A673 (cell line): ENCODE data around the gene RAPGEF2. TPM values are rescaled to one million over a fixed set of nuclear protein-coding genes. Genes with fewer than 3 reads are reported as not detected.

ENCODE experiments used
- BruUV-seq: library from RNA; stranded (reverse); fragments of 400-500 nt; replicated peaks from 2 replicates; lab custom pipeline; 2021; lab: Mats Ljungman, UMichigan
- CTCF ChIA-PET: fragments of 300-600 bp; sonication (Branson Sonifier 250); formaldehyde crosslinking; loops from one replicate; lab custom pipeline; 2022; ENCODE audit warnings: antibody characterized with exemption; lab: Charles Lee
- POLR2A ChIA-PET: fragments of 300-600 bp; sonication (Branson Sonifier 250); formaldehyde crosslinking; loops from one replicate; lab custom pipeline; 2022; ENCODE audit warnings: antibody characterized with exemption; ENCODE audit not compliant: low non-redundant PET; lab: Charles Lee
- DNase-seq: peaks from one replicate; pipeline ENCODE4 v3.0.0-alpha.2; 2015; ENCODE audit warnings: low spot score
- H3K27ac ChIP-seq: fragments of 200-600 bp; sonication (generic); 2 replicates; pipeline ENCODE4 v1.5.1; 2016; ENCODE audit warnings: mixed run types, low read depth, mild to moderate bottlenecking, mixed read lengths, antibody characterized with exemption, low read length; ENCODE audit not compliant: poor library complexity, severe bottlenecking
- H3K27me3 ChIP-seq: fragments of 200-600 bp; sonication (generic); replicated peaks from 2 replicates; pipeline ENCODE4 v1.6.1; 2017; ENCODE audit warnings: mixed run types, low read depth, mild to moderate bottlenecking, mixed read lengths, antibody characterized with exemption, low read length; ENCODE audit not compliant: insufficient read depth, poor library complexity
- H3K36me3 ChIP-seq: fragments of 200-600 bp; sonication (generic); 2 replicates; pipeline ENCODE4 v1.6.1; 2016; ENCODE audit warnings: mixed run types, mild to moderate bottlenecking, mixed read lengths, antibody characterized with exemption, low read length; ENCODE audit not compliant: insufficient read depth, poor library complexity, severe bottlenecking
- H3K4me1 ChIP-seq: fragments of 200-600 bp; sonication (generic); 2 replicates; pipeline ENCODE4 v1.6.1; 2017; ENCODE audit warnings: mixed run types, mild to moderate bottlenecking, mixed read lengths, antibody characterized with exemption, low read length; ENCODE audit not compliant: insufficient read depth, poor library complexity, severe bottlenecking
- H3K4me3 ChIP-seq: fragments of 200-600 bp; sonication (generic); 2 replicates; pipeline ENCODE4 v1.5.1; 2016; ENCODE audit warnings: low read depth, mixed run types, mild to moderate bottlenecking, mixed read lengths, low read length; ENCODE audit not compliant: poor library complexity, severe bottlenecking
- H3K9me3 ChIP-seq: fragments of 200-600 bp; sonication (generic); 2 replicates; pipeline ENCODE4 v1.6.1; 2016; ENCODE audit warnings: mixed run types, low read depth, mild to moderate bottlenecking, mixed read lengths, antibody characterized with exemption, low read length; ENCODE audit not compliant: poor library complexity, severe bottlenecking
- EZH2 ChIP-seq: fragments of 200-600 bp; sonication (generic); IDR thresholded peaks from 2 replicates; pipeline ENCODE4 v1.6.1; 2017; ENCODE audit warnings: borderline replicate concordance, low read depth, mild to moderate bottlenecking, mixed read lengths, antibody characterized with exemption, low read length; ENCODE audit not compliant: poor library complexity, severe bottlenecking
- intact Hi-C: fragments of 100-400 bp; cut with micrococcal nuclease; formaldehyde crosslinking; loops from one replicate; pipeline ENCODE4 v1.10.0; 2022; ENCODE audit not compliant: unreplicated experiment
- total RNA-seq: library from RNA; stranded (reverse); gene quantifications from 2 replicates; pipeline ENCODE4 v1.2.3, GENCODE V29; 2021
- TF ChIP-seq, protein P1 (sequence below): fragments of 300-800, 200-600 bp; sonication (generic); conservative IDR thresholded peaks from 2 replicates; pipeline ENCODE4 v1.5.1; 2017; ENCODE audit warnings: low read depth, mild to moderate bottlenecking, antibody characterized with exemption, low read length, moderate library complexity, mixed read lengths

Gene RAPGEF2
- total RNA-seq, 1 experiment from 2014 or later: 31.9 TPM

DNA sequence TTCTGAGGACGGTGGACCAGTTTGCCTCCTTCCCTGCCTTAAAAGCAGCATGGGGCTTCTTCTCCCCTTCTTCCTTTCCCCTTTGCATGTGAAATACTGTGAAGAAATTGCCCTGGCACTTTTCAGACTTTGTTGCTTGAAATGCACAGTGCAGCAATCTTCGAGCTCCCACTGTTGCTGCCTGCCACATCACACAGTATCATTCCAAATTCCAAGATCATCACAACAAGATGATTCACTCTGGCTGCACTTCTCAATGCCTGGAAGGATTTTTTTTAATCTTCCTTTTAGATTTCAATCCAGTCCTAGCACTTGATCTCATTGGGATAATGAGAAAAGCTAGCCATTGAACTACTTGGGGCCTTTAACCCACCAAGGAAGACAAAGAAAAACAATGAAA is 255.3 kb downstream of the RAPGEF2 start:
- TF ChIP-seq, protein P1, sequence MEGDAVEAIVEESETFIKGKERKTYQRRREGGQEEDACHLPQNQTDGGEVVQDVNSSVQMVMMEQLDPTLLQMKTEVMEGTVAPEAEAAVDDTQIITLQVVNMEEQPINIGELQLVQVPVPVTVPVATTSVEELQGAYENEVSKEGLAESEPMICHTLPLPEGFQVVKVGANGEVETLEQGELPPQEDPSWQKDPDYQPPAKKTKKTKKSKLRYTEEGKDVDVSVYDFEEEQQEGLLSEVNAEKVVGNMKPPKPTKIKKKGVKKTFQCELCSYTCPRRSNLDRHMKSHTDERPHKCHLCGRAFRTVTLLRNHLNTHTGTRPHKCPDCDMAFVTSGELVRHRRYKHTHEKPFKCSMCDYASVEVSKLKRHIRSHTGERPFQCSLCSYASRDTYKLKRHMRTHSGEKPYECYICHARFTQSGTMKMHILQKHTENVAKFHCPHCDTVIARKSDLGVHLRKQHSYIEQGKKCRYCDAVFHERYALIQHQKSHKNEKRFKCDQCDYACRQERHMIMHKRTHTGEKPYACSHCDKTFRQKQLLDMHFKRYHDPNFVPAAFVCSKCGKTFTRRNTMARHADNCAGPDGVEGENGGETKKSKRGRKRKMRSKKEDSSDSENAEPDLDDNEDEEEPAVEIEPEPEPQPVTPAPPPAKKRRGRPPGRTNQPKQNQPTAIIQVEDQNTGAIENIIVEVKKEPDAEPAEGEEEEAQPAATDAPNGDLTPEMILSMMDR: no peak
- TF ChIP-seq EZH2: no peak
- intact Hi-C loops: no loop called here
- Histone ChIP-seq H3K27me3 (no peaks in the 10 kb centered on the region), H3K36me3 (peaks cover 20% of the 10 kb centered on the region), H3K27ac (no peak overlapping the region), H3K4me1 (no peaks in the 10 kb centered on the region), H3K9me3 (no peaks in the 10 kb centered on the region), H3K4me3 (no peak overlapping the region)
- BruUV-seq: no TSS peak
- POLR2A ChIA-PET: no interaction called here
- DNase-seq: no peak
- CTCF ChIA-PET: no interaction called here

DNA sequence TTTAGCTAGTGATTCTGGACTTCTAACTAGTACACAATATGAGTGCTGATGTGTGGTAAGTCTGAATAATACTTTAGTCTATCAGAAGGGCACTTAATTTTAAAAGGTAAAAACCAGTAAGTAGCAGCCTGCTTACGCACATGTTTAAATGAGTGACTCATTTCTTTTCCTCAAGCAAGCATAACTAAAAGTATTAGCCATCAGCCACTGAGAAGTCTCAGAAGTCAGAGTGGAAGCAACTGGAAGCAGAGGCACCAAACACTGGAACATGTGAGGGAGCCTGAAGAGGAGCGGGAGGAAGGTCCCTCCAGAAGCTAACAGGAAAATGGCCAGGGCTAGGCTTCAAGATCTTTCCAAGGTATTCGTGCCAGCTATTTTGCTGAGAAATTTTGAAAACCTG is 257.7 kb downstream of the RAPGEF2 start:
- peak; percentile 37 for DNase-seq
- Histone ChIP-seq H3K27me3 (no peaks in the 10 kb centered on the region), H3K4me1 (no peaks in the 10 kb centered on the region), H3K27ac (no peak overlapping the region), H3K36me3 (peaks cover 12% of the 10 kb centered on the region), H3K4me3 (no peak overlapping the region), H3K9me3 (no peaks in the 10 kb centered on the region)
- BruUV-seq: no TSS peak
- TF ChIP-seq EZH2: no peak
- TF ChIP-seq, protein P1: no peak
- ChIA-PET CTCF (no interaction called here), POLR2A (no interaction called here)
- intact Hi-C loops: no loop called here

DNA sequence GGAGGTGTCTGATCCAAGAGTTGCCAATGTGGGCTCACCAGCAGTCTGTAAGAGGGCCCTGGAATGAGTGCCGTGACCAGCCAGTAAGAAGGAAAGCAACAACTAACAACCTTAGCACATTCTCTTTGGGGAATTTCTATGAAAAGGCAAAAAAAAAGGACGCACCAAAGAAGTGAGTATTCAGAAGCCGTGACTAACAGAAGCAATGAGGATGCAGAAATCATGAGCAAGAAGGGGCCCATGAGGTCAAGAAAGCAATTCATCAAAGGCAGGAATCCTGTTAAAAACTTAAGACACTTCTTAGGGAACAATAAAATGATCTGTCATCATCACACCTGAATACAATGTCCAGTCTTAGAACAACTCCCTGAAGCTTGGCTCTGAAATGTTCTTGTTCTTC is 260.5 kb downstream of the RAPGEF2 start:
- BruUV-seq: no TSS peak
- CTCF ChIA-PET: no interaction called here

More for the DNA sequence above, 260.5 kb downstream of the RAPGEF2 start:
- H3K36me3 ChIP-seq: peaks cover 8% of the 10 kb centered on the region
- H3K4me3 ChIP-seq: no peak overlapping the region
- H3K27ac ChIP-seq: no peak overlapping the region
- POLR2A ChIA-PET: no interaction called here
- intact Hi-C loops: no loop called here
- H3K9me3 ChIP-seq: no peaks in the 10 kb centered on the region
- no peak for TF ChIP-seq EZH2
- TF ChIP-seq, protein P1: no peak
- no peaks in the 10 kb centered on the region for H3K27me3 ChIP-seq
- no peak for DNase-seq
- no peaks in the 10 kb centered on the region for H3K4me1 ChIP-seq
